Measurements from ENCODE around the gene LRRFIP2.
"Not testable (repeated sequence)": the region's sequence is repeated elsewhere in the genome, so short reads cannot be mapped to it uniquely, and the experiment has no call there.

Gene LRRFIP2

GRCh38 chr3:37216597-37217097 is 42.3 kb upstream of the LRRFIP2 start:
- H2BK5ac ChIP-seq (ENCODE audit: low read length), result no peak overlapping the region
- H3K79me1 ChIP-seq (ENCODE audit: low read depth, low read length), result no peaks in the 10 kb centered on the region
- H4K8ac ChIP-seq (ENCODE audit: low read depth, low read length), result no peak overlapping the region
- no peak overlapping the region for H3K18ac ChIP-seq (ENCODE audit: low read length)
- no peak overlapping the region for H3K4ac ChIP-seq (ENCODE audit: low read length)
- no peaks in the 10 kb centered on the region for H3K27me3 ChIP-seq (ENCODE audit: control insufficient read depth in 3 of 3, insufficient read depth in 3 of 3, low read depth in 1 of 3, low read length in 3 of 3)
- no peak overlapping the region for H2AFZ ChIP-seq (ENCODE audit: low read length)
- H3K36me3 ChIP-seq (replicated peaks in 1 of 2; ENCODE audit: control insufficient read depth in 2 of 2, insufficient read depth in 2 of 2, low read length in 2 of 2), result no peaks in the 10 kb centered on the region
- no peak overlapping the region for H3K9ac ChIP-seq (ENCODE audit: low read depth, low read length, poor library complexity)
- no peaks in the 10 kb centered on the region for H3K4me1 ChIP-seq (ENCODE audit: control insufficient read depth in 2 of 2, insufficient read depth in 1 of 2, low read depth in 1 of 2, low read length in 2 of 2)
- H3K4me2 ChIP-seq (ENCODE audit: insufficient read depth, low read length, poor library complexity, severe bottlenecking), result no peak overlapping the region
- H3K4me3 ChIP-seq (ENCODE audit: low read length in 2 of 2), result no peak overlapping the region
- no peak overlapping the region for H2BK15ac ChIP-seq (ENCODE audit: low read length)
- H3K14ac ChIP-seq (ENCODE audit: low read length), result no peak overlapping the region
- no peak overlapping the region for H4K91ac ChIP-seq (ENCODE audit: low read depth, low read length, poor library complexity)
- peaks cover 0 to 6% of the 10 kb centered on the region in 2 donors for H3K9me3 ChIP-seq (replicated peaks in 1 of 2; ENCODE audit: control insufficient read depth in 2 of 2, insufficient read depth in 1 of 2, low read depth in 1 of 2, low read length in 2 of 2)
- H3K23ac ChIP-seq (ENCODE audit: low read depth, low read length, poor library complexity), result no peak overlapping the region
- no peak overlapping the region for H2AK5ac ChIP-seq (ENCODE audit: low read depth, low read length)
- H2BK120ac ChIP-seq (ENCODE audit: low read depth, low read length), result no peak overlapping the region
- WGBS, 2 donors (ENCODE audit: extremely low coverage in 2 of 2, insufficient read length in 2 of 2, insufficient replicate concordance in 1 of 2), result no CpG with 5 or more reads among the region's 3 CpGs
- DNase-seq (ENCODE audit: low spot score), result no peak
- no peak overlapping the region for H3K27ac ChIP-seq (replicated peaks; ENCODE audit: low read length)
- H2BK12ac ChIP-seq (ENCODE audit: low read length), result no peak overlapping the region

- Histone ChIP-seq H2BK5ac (ENCODE audit: low read length) (no peak overlapping the region), H3K9me3 (replicated peaks in 1 of 2; ENCODE audit: control insufficient read depth in 2 of 2, insufficient read depth in 1 of 2, low read depth in 1 of 2, low read length in 2 of 2) (peaks cover 0 to 11% of the 10 kb centered on the region in 2 donors), H2BK120ac (ENCODE audit: low read depth, low read length) (no peak overlapping the region), H3K4ac (ENCODE audit: low read length) (no peak overlapping the region), H2AK5ac (ENCODE audit: low read depth, low read length) (no peak overlapping the region), H3K4me3 (ENCODE audit: low read length in 2 of 2) (no peak overlapping the region), H3K23ac (ENCODE audit: low read depth, low read length, poor library complexity) (no peak overlapping the region), H3K18ac (ENCODE audit: low read length) (no peak overlapping the region), H3K4me2 (ENCODE audit: insufficient read depth, low read length, poor library complexity, severe bottlenecking) (no peak overlapping the region), H4K91ac (ENCODE audit: low read depth, low read length, poor library complexity) (no peak overlapping the region), H2BK15ac (ENCODE audit: low read length) (no peak overlapping the region), H4K8ac (ENCODE audit: low read depth, low read length) (no peak overlapping the region), H3K36me3 (replicated peaks in 1 of 2; ENCODE audit: control insufficient read depth in 2 of 2, insufficient read depth in 2 of 2, low read length in 2 of 2) (no peaks in the 10 kb centered on the region), H3K79me1 (ENCODE audit: low read depth, low read length) (no peaks in the 10 kb centered on the region), H2BK12ac (ENCODE audit: low read length) (no peak overlapping the region), H2AFZ (ENCODE audit: low read length) (peak overlapping the region; percentile 7), H3K27me3 (ENCODE audit: control insufficient read depth in 3 of 3, insufficient read depth in 3 of 3, low read depth in 1 of 3, low read length in 3 of 3) (no peaks in the 10 kb centered on the region), H3K27ac (replicated peaks; ENCODE audit: low read length) (no peak overlapping the region), H3K14ac (ENCODE audit: low read length) (no peak overlapping the region), H3K4me1 (ENCODE audit: control insufficient read depth in 2 of 2, insufficient read depth in 1 of 2, low read depth in 1 of 2, low read length in 2 of 2) (no peaks in the 10 kb centered on the region), H3K9ac (ENCODE audit: low read depth, low read length, poor library complexity) (no peak overlapping the region)
- DNase-seq (ENCODE audit: low spot score), result no peak
- no CpG with 5 or more reads among the region's 3 CpGs for WGBS, 2 donors (ENCODE audit: extremely low coverage in 2 of 2, insufficient read length in 2 of 2, insufficient replicate concordance in 1 of 2)
Observed at GRCh38 chr3:37214076-37214475, 39.7 kb upstream of the LRRFIP2 start.

DNA sequence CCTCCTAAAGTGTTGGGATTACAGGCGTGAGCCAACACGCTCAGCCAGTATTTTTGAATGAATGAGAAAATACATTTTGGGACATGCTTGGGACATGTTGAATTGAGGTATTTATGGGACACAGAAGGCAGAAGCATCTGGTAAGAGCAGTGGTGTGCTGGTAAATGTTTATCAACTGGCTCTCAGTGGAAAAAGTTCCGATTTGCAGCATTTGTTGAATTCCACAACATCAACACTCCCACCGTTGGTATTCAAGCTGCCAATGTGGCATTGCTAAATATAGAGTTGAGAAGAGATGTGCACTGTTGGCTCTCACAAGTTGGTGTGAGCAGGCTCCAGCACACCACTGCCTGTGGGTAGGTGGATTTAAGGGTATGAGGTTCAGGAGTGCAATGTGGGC is 35.8 kb upstream of the LRRFIP2 start:
- H3K14ac ChIP-seq (ENCODE audit: low read length), result no peak overlapping the region
- no peaks in the 10 kb centered on the region for H3K27me3 ChIP-seq (ENCODE audit: control insufficient read depth in 3 of 3, insufficient read depth in 3 of 3, low read depth in 1 of 3, low read length in 3 of 3)
- WGBS, 2 donors (ENCODE audit: extremely low coverage in 2 of 2, insufficient read length in 2 of 2, insufficient replicate concordance in 1 of 2), result no CpG with 5 or more reads among the region's 4 CpGs
- no peak overlapping the region for H4K91ac ChIP-seq (ENCODE audit: low read depth, low read length, poor library complexity)
- no peak overlapping the region for H2BK120ac ChIP-seq (ENCODE audit: low read depth, low read length)
- no peaks in the 10 kb centered on the region for H3K4me1 ChIP-seq (ENCODE audit: control insufficient read depth in 2 of 2, insufficient read depth in 1 of 2, low read depth in 1 of 2, low read length in 2 of 2)
- no peaks in the 10 kb centered on the region for H3K36me3 ChIP-seq (replicated peaks in 1 of 2; ENCODE audit: control insufficient read depth in 2 of 2, insufficient read depth in 2 of 2, low read length in 2 of 2)
- no peaks in the 10 kb centered on the region for H3K79me1 ChIP-seq (ENCODE audit: low read depth, low read length)
- no peak overlapping the region for H3K23ac ChIP-seq (ENCODE audit: low read depth, low read length, poor library complexity)
- H3K4ac ChIP-seq (ENCODE audit: low read length), result no peak overlapping the region
- no peak for DNase-seq (ENCODE audit: low spot score)
- no peak overlapping the region for H3K9ac ChIP-seq (ENCODE audit: low read depth, low read length, poor library complexity)
- no peak overlapping the region for H2AFZ ChIP-seq (ENCODE audit: low read length)
- no peak overlapping the region for H3K4me2 ChIP-seq (ENCODE audit: insufficient read depth, low read length, poor library complexity, severe bottlenecking)
- H4K8ac ChIP-seq (ENCODE audit: low read depth, low read length), result no peak overlapping the region
- no peak overlapping the region for H2AK5ac ChIP-seq (ENCODE audit: low read depth, low read length)
- no peak overlapping the region for H2BK12ac ChIP-seq (ENCODE audit: low read length)
- peaks cover 0 to 6% of the 10 kb centered on the region in 2 donors for H3K9me3 ChIP-seq (replicated peaks in 1 of 2; ENCODE audit: control insufficient read depth in 2 of 2, insufficient read depth in 1 of 2, low read depth in 1 of 2, low read length in 2 of 2)
- no peak overlapping the region for H3K4me3 ChIP-seq (ENCODE audit: low read length in 2 of 2)
- no peak overlapping the region for H3K27ac ChIP-seq (replicated peaks; ENCODE audit: low read length)
- no peak overlapping the region for H2BK5ac ChIP-seq (ENCODE audit: low read length)
- H2BK15ac ChIP-seq (ENCODE audit: low read length), result no peak overlapping the region
- H3K18ac ChIP-seq (ENCODE audit: low read length), result no peak overlapping the region

DNA sequence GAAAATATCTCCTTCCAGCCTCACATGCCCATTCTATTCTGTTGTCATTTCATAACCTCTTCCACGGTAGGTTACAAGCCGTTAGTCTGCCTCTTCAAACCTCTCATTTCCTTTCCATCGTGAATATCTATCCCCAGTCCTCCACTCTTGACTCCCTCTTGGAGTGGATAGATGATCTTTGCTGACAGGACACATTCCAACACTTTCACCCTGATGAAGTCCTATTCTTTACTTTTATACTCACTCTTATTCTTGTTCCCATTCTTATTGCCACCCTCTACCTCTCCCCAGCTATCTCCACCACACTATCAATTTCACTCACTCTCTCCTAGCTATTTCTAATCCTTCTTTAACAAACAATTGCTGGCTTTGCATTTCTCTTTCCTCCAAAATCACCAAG is 34.2 kb upstream of the LRRFIP2 start:
- H3K36me3 ChIP-seq (replicated peaks in 1 of 2; ENCODE audit: control insufficient read depth in 2 of 2, insufficient read depth in 2 of 2, low read length in 2 of 2); H3K9me3 ChIP-seq (replicated peaks in 1 of 2; ENCODE audit: control insufficient read depth in 2 of 2, insufficient read depth in 1 of 2, low read depth in 1 of 2, low read length in 2 of 2); H3K4me2 ChIP-seq (ENCODE audit: insufficient read depth, low read length, poor library complexity, severe bottlenecking); H2BK15ac ChIP-seq (ENCODE audit: low read length); H2AK5ac ChIP-seq (ENCODE audit: low read depth, low read length); H4K8ac ChIP-seq (ENCODE audit: low read depth, low read length); H3K27me3 ChIP-seq (ENCODE audit: control insufficient read depth in 3 of 3, insufficient read depth in 3 of 3, low read depth in 1 of 3, low read length in 3 of 3); H3K79me1 ChIP-seq (ENCODE audit: low read depth, low read length); H3K4me3 ChIP-seq (ENCODE audit: low read length in 2 of 2); H4K91ac ChIP-seq (ENCODE audit: low read depth, low read length, poor library complexity); H2BK12ac ChIP-seq (ENCODE audit: low read length); H3K9ac ChIP-seq (ENCODE audit: low read depth, low read length, poor library complexity); H3K27ac ChIP-seq (replicated peaks; ENCODE audit: low read length); H2BK5ac ChIP-seq (ENCODE audit: low read length); H3K23ac ChIP-seq (ENCODE audit: low read depth, low read length, poor library complexity); H3K4me1 ChIP-seq (ENCODE audit: control insufficient read depth in 2 of 2, insufficient read depth in 1 of 2, low read depth in 1 of 2, low read length in 2 of 2); DNase-seq (ENCODE audit: low spot score); H3K18ac ChIP-seq (ENCODE audit: low read length); H3K4ac ChIP-seq (ENCODE audit: low read length); H3K14ac ChIP-seq (ENCODE audit: low read length); H2AFZ ChIP-seq (ENCODE audit: low read length); H2BK120ac ChIP-seq (ENCODE audit: low read depth, low read length): not testable (repeated sequence)
- WGBS, 2 donors (ENCODE audit: extremely low coverage in 2 of 2, insufficient read length in 2 of 2, insufficient replicate concordance in 1 of 2), result no CpG with 5 or more reads among the region's 3 CpGs
